ENCODE results near the gene PLD6.
A peak's percentile ranks its signal among the peaks of the same experiment; 100 is the strongest.
"Not testable (repeated sequence)": the region's sequence is repeated elsewhere in the genome, so short reads cannot be mapped to it uniquely, and the experiment has no call there.

Gene PLD6

GRCh38 chr17:17186051-17186450 lies 20.1 kb downstream of the PLD6 start:
- in situ Hi-C loops (cut with MboI; ENCODE audit: low pct_unique_long_range_greater_than_20kb, low sequenced_read_pairs, unreplicated experiment): no loop called here
- DNase-seq (ENCODE audit: low spot score): peak; percentile 76
- no peak for TF ChIP-seq CTCF (IDR thresholded peaks at IDR 0.05; ENCODE audit: extremely low read depth, insufficient read depth, missing control alignments)

GRCh38 chr17:17184985-17185757 lies 21.0 kb downstream of the PLD6 start:
- in situ Hi-C loops (cut with MboI; ENCODE audit: low pct_unique_long_range_greater_than_20kb, low sequenced_read_pairs, unreplicated experiment); DNase-seq (ENCODE audit: low spot score): not testable (repeated sequence)

- TF ChIP-seq CTCF (IDR thresholded peaks at IDR 0.05; ENCODE audit: extremely low read depth, insufficient read depth, missing control alignments): no peak
- DNase-seq (ENCODE audit: low spot score): no peak
- in situ Hi-C loops (cut with MboI; ENCODE audit: low pct_unique_long_range_greater_than_20kb, low sequenced_read_pairs, unreplicated experiment): no loop called here
These were observed 22.4 kb downstream of the PLD6 start for GRCh38 chr17:17183744-17184143.

- DNase-seq (ENCODE audit: low spot score): no peak
- TF ChIP-seq CTCF (IDR thresholded peaks at IDR 0.05; ENCODE audit: extremely low read depth, insufficient read depth, missing control alignments): no peak
- in situ Hi-C loops (cut with MboI; ENCODE audit: low pct_unique_long_range_greater_than_20kb, low sequenced_read_pairs, unreplicated experiment): no loop called here
These were observed 23.5 kb downstream of the PLD6 start for GRCh38 chr17:17182598-17183136.

GRCh38 chr17:17181666-17182597 lies 24.2 kb downstream of the PLD6 start:
- in situ Hi-C loops (cut with MboI; ENCODE audit: low pct_unique_long_range_greater_than_20kb, low sequenced_read_pairs, unreplicated experiment): no loop called here
- no peak for TF ChIP-seq CTCF (IDR thresholded peaks at IDR 0.05; ENCODE audit: extremely low read depth, insufficient read depth, missing control alignments)
- peak; percentile 70 for DNase-seq (ENCODE audit: low spot score)

- no peak for DNase-seq (ENCODE audit: low spot score)
- in situ Hi-C loops (cut with MboI; ENCODE audit: low pct_unique_long_range_greater_than_20kb, low sequenced_read_pairs, unreplicated experiment): no loop called here
- no peak for TF ChIP-seq CTCF (IDR thresholded peaks at IDR 0.05; ENCODE audit: extremely low read depth, insufficient read depth, missing control alignments)
These were observed 25.2 kb downstream of the PLD6 start for GRCh38 chr17:17180741-17181525.

Measured in GM13977 (cell line).